ENCODE measurements around the gene PDXP. TPM values are rescaled to one million over a fixed set of nuclear protein-coding genes. Genes with fewer than 3 reads are reported as not detected.
A peak's percentile ranks its signal among the peaks of the same experiment; 100 is the strongest.

PDXP gene
- total RNA-seq, 1 donor from 2014 or later: 13.4 TPM

GRCh38 chr22:37661160-37661924 is 2.8 kb downstream of the PDXP start:
- Mint-ChIP-seq H3K36me3 (ENCODE audit: low read depth, unreplicated experiment) (peaks cover 5% of the 10 kb centered on the region), H3K4me1 (ENCODE audit: unreplicated experiment) (peaks cover 14% of the 10 kb centered on the region), H3K9me3 (ENCODE audit: unreplicated experiment) (no peaks in the 10 kb centered on the region), H3K27me3 (ENCODE audit: unreplicated experiment) (peaks cover 15% of the 10 kb centered on the region), H3K4me3 (ENCODE audit: unreplicated experiment) (peak overlapping the region; percentile 1), H3K27ac (ENCODE audit: unreplicated experiment) (no peak overlapping the region)
- DNase-seq (ENCODE audit: low spot score): no peak
- TF ChIP-seq CTCF (IDR thresholded peaks at IDR 0.05; ENCODE audit: unreplicated experiment): no peak

- DNase-seq (ENCODE audit: low spot score): no peak
- H3K9me3 Mint-ChIP-seq (ENCODE audit: unreplicated experiment): no peaks in the 10 kb centered on the region
- TF ChIP-seq CTCF (IDR thresholded peaks at IDR 0.05; ENCODE audit: unreplicated experiment): no peak
- peaks cover 14% of the 10 kb centered on the region for H3K4me1 Mint-ChIP-seq (ENCODE audit: unreplicated experiment)
- H3K4me3 Mint-ChIP-seq (ENCODE audit: unreplicated experiment): no peak overlapping the region
- H3K27ac Mint-ChIP-seq (ENCODE audit: unreplicated experiment): no peak overlapping the region
- H3K27me3 Mint-ChIP-seq (ENCODE audit: unreplicated experiment): peaks cover 15% of the 10 kb centered on the region
- peaks cover 5% of the 10 kb centered on the region for H3K36me3 Mint-ChIP-seq (ENCODE audit: low read depth, unreplicated experiment)
Observed at GRCh38 chr22:37662039-37662438, 3.5 kb downstream of the PDXP start.

GRCh38 chr22:37663521-37664140 is 5.1 kb downstream of the PDXP start:
- no peaks in the 10 kb centered on the region for H3K9me3 Mint-ChIP-seq (ENCODE audit: unreplicated experiment)
- peaks cover 5% of the 10 kb centered on the region for H3K4me1 Mint-ChIP-seq (ENCODE audit: unreplicated experiment)
- peaks cover 8% of the 10 kb centered on the region for H3K27me3 Mint-ChIP-seq (ENCODE audit: unreplicated experiment)
- peaks cover 5% of the 10 kb centered on the region for H3K36me3 Mint-ChIP-seq (ENCODE audit: low read depth, unreplicated experiment)
- TF ChIP-seq CTCF (IDR thresholded peaks at IDR 0.05; ENCODE audit: unreplicated experiment): no peak
- no peak overlapping the region for H3K27ac Mint-ChIP-seq (ENCODE audit: unreplicated experiment)
- no peak overlapping the region for H3K4me3 Mint-ChIP-seq (ENCODE audit: unreplicated experiment)
- DNase-seq (ENCODE audit: low spot score): no peak

GRCh38 chr22:37664249-37665101 is 6.0 kb downstream of the PDXP start:
- Mint-ChIP-seq H3K36me3 (ENCODE audit: low read depth, unreplicated experiment) (peaks cover 5% of the 10 kb centered on the region), H3K4me1 (ENCODE audit: unreplicated experiment) (peaks cover 3% of the 10 kb centered on the region), H3K27me3 (ENCODE audit: unreplicated experiment) (peaks cover 8% of the 10 kb centered on the region), H3K4me3 (ENCODE audit: unreplicated experiment) (no peak overlapping the region), H3K27ac (ENCODE audit: unreplicated experiment) (no peak overlapping the region), H3K9me3 (ENCODE audit: unreplicated experiment) (no peaks in the 10 kb centered on the region)
- TF ChIP-seq CTCF (IDR thresholded peaks at IDR 0.05; ENCODE audit: unreplicated experiment): no peak
- no peak for DNase-seq (ENCODE audit: low spot score)
